Neural crest cell (in vitro differentiated cells): Measurements from ENCODE around the gene ANKRD10. TPM values are rescaled to one million over a fixed set of nuclear protein-coding genes. Genes with fewer than 3 reads are reported as not detected.

Experiments
- DNase-seq: peaks from one replicate; pipeline ENCODE4 v3.0.0; 2021; ENCODE audit warnings: low read depth, mixed read lengths, low spot score
- H3K27ac Mint-ChIP-seq: one replicate; pipeline ENCODE4 v1.8.0; 2021; ENCODE audit warnings: mild to moderate bottlenecking, mixed read lengths; ENCODE audit not compliant: unreplicated experiment
- H3K27me3 Mint-ChIP-seq: 2 replicates; pipeline ENCODE4 v1.8.0; 2021; ENCODE audit warnings: low read depth, mild to moderate bottlenecking, mixed read lengths
- H3K36me3 Mint-ChIP-seq: 2 replicates; pipeline ENCODE4 v1.8.0; 2021; ENCODE audit warnings: low read depth, mild to moderate bottlenecking, mixed read lengths
- H3K4me1 Mint-ChIP-seq: 2 replicates; pipeline ENCODE4 v1.8.0; 2021; ENCODE audit warnings: mixed read lengths
- H3K4me3 Mint-ChIP-seq: one replicate; pipeline ENCODE4 v1.8.0; 2021; ENCODE audit warnings: mild to moderate bottlenecking, mixed read lengths
- H3K9me3 Mint-ChIP-seq: 2 replicates; pipeline ENCODE4 v1.8.0; 2021; ENCODE audit warnings: mixed read lengths
- CTCF ChIP-seq: fragments of 200-600 bp; sonication (generic); conservative IDR thresholded peaks from 2 replicates; pipeline ENCODE4 v1.5.0; 2021; ENCODE audit warnings: antibody characterized with exemption, mild to moderate bottlenecking
- total RNA-seq: library from RNA; stranded (reverse); gene quantifications from 2 replicates; pipeline ENCODE4 v1.2.1, GENCODE V29; 2021

ANKRD10 gene
- total RNA-seq, 1 donor from 2014 or later: 204 TPM

GRCh38 chr13:110914331-110915056, 375 bp downstream of the ANKRD10 start:
- H3K27me3 Mint-ChIP-seq: no peaks in the 10 kb centered on the region
- peak; percentile 71 for DNase-seq
- peak overlapping the region; percentile 99 for H3K27ac Mint-ChIP-seq
- TF ChIP-seq CTCF: no peak
- H3K4me3 Mint-ChIP-seq: peak overlapping the region; percentile 95
- H3K36me3 Mint-ChIP-seq: no peaks in the 10 kb centered on the region
- peaks cover 52% of the 10 kb centered on the region for H3K4me1 Mint-ChIP-seq
- H3K9me3 Mint-ChIP-seq: no peaks in the 10 kb centered on the region

GRCh38 chr13:110914081-110914330, 863 bp downstream of the ANKRD10 start:
- H3K27ac Mint-ChIP-seq: no peak overlapping the region
- H3K36me3 Mint-ChIP-seq: no peaks in the 10 kb centered on the region
- no peaks in the 10 kb centered on the region for H3K27me3 Mint-ChIP-seq
- peak overlapping the region; percentile 95 for H3K4me3 Mint-ChIP-seq
- TF ChIP-seq CTCF: no peak
- H3K4me1 Mint-ChIP-seq: peaks cover 56% of the 10 kb centered on the region
- no peaks in the 10 kb centered on the region for H3K9me3 Mint-ChIP-seq
- no peak for DNase-seq

GRCh38 chr13:110913322-110914080, 1.4 kb downstream of the ANKRD10 start:
- no peak for DNase-seq
- H3K27me3 Mint-ChIP-seq: no peaks in the 10 kb centered on the region
- no peak for TF ChIP-seq CTCF
- H3K4me1 Mint-ChIP-seq: peaks cover 61% of the 10 kb centered on the region
- no peaks in the 10 kb centered on the region for H3K9me3 Mint-ChIP-seq
- peak overlapping the region; percentile 95 for H3K4me3 Mint-ChIP-seq
- H3K27ac Mint-ChIP-seq: peak overlapping the region; percentile 81
- H3K36me3 Mint-ChIP-seq: no peaks in the 10 kb centered on the region

- no peaks in the 10 kb centered on the region for H3K36me3 Mint-ChIP-seq
- no peaks in the 10 kb centered on the region for H3K27me3 Mint-ChIP-seq
- DNase-seq: no peak
- no peak for TF ChIP-seq CTCF
- peak overlapping the region; percentile 95 for H3K4me3 Mint-ChIP-seq
- peaks cover 70% of the 10 kb centered on the region for H3K4me1 Mint-ChIP-seq
- no peak overlapping the region for H3K27ac Mint-ChIP-seq
- H3K9me3 Mint-ChIP-seq: no peaks in the 10 kb centered on the region
These were observed 2.2 kb downstream of the ANKRD10 start for GRCh38 chr13:110912651-110913051.

- peaks cover 74% of the 10 kb centered on the region for H3K4me1 Mint-ChIP-seq
- H3K4me3 Mint-ChIP-seq: peak overlapping the region; percentile 95
- H3K9me3 Mint-ChIP-seq: no peaks in the 10 kb centered on the region
- H3K27me3 Mint-ChIP-seq: no peaks in the 10 kb centered on the region
- no peak overlapping the region for H3K27ac Mint-ChIP-seq
- no peak for TF ChIP-seq CTCF
- H3K36me3 Mint-ChIP-seq: no peaks in the 10 kb centered on the region
- no peak for DNase-seq
These were observed 3.0 kb downstream of the ANKRD10 start for GRCh38 chr13:110911880-110912279.
